Caco-2 (cell line): ENCODE results near the gene SCG2. TPM values are rescaled to one million over a fixed set of nuclear protein-coding genes. Genes with fewer than 3 reads are reported as not detected.

Experiments
- BruUV-seq: library from RNA; stranded (reverse); fragments of 400-500 nt; replicated peaks from 2 replicates; lab custom pipeline; 2021; lab: Mats Ljungman, UMichigan
- CTCF ChIA-PET: fragments of 300-600 bp; sonication (Branson Sonifier 250); formaldehyde crosslinking; loops from one replicate; lab custom pipeline; 2022; ENCODE audit warnings: antibody characterized with exemption; lab: Charles Lee
- POLR2A ChIA-PET: fragments of 300-600 bp; sonication (Branson Sonifier 250); formaldehyde crosslinking; loops from one replicate; lab custom pipeline; 2022; ENCODE audit warnings: antibody characterized with exemption; lab: Charles Lee
- DNase-seq, 2 experiments: peaks; one replicate each; pipeline versions ENCODE4 v3.0.0 to v3.0.0-alpha.2; 2020 to 2022
- H3K27me3 ChIP-seq: replicated peaks from 2 replicates; pipeline ENCODE4 v1.6.0; 2011; ENCODE audit warnings: low read length; ENCODE audit not compliant: control insufficient read depth, insufficient read depth
- H3K36me3 ChIP-seq: 2 replicates; pipeline ENCODE4 v1.5.1; 2011; ENCODE audit warnings: low read length; ENCODE audit not compliant: control insufficient read depth, insufficient read depth
- H3K4me1 ChIP-seq: fragments of 250-450 bp; sonication (Bioruptor Pico); 2 replicates; pipeline ENCODE4 v1.5.1; 2020; ENCODE audit warnings: mild to moderate bottlenecking
- H3K4me3 ChIP-seq: 2 replicates; pipeline ENCODE4 v1.5.1; 2011; ENCODE audit warnings: low read depth, mild to moderate bottlenecking, control low read depth, low read length
- H3K9me3 ChIP-seq: fragments of 250-450 bp; sonication (Bioruptor Pico); 2 replicates; pipeline ENCODE4 v1.5.1; 2020; ENCODE audit warnings: mild to moderate bottlenecking, moderate library complexity
- H3K27ac Mint-ChIP-seq: one replicate; pipeline ENCODE4 v1.8.0; 2022; ENCODE audit warnings: mixed read lengths; ENCODE audit not compliant: unreplicated experiment
- H3K27me3 Mint-ChIP-seq: one replicate; pipeline ENCODE4 v1.8.0; 2022; ENCODE audit warnings: mixed read lengths; ENCODE audit not compliant: insufficient read depth, unreplicated experiment
- H3K36me3 Mint-ChIP-seq: one replicate; pipeline ENCODE4 v1.8.0; 2022; ENCODE audit warnings: mild to moderate bottlenecking, mixed read lengths; ENCODE audit not compliant: insufficient read depth, unreplicated experiment
- H3K4me1 Mint-ChIP-seq: one replicate; pipeline ENCODE4 v1.8.0; 2022; ENCODE audit warnings: low read depth, mixed read lengths; ENCODE audit not compliant: unreplicated experiment
- H3K4me3 Mint-ChIP-seq: one replicate; pipeline ENCODE4 v1.8.0; 2022; ENCODE audit warnings: mild to moderate bottlenecking, moderate library complexity, mixed read lengths; ENCODE audit not compliant: unreplicated experiment
- H3K9me3 Mint-ChIP-seq: one replicate; pipeline ENCODE4 v1.8.0; 2022; ENCODE audit warnings: mixed read lengths; ENCODE audit not compliant: unreplicated experiment
- intact Hi-C: fragments of 100-400 bp; cut with micrococcal nuclease; formaldehyde crosslinking; loops from one replicate; pipeline ENCODE4 v1.10.0; 2022; ENCODE audit not compliant: unreplicated experiment
- total RNA-seq: library from RNA; stranded (reverse); gene quantifications from 2 replicates; pipeline ENCODE4 v1.2.3, GENCODE V29; 2022
- TF ChIP-seq, protein P1 (sequence below), 2 experiments: fragments of 200-600 bp in 1 of 2; IDR thresholded peaks; 1 replicate in 1 of 2; 2 replicates in 1 of 2; pipeline versions ENCODE4 v1.5.1 to v1.8.0; 2011 to 2022; ENCODE audit warnings: antibody characterized with exemption in 1 of 2, control low read depth in 1 of 2, inconsistent platforms in 1 of 2, low read depth in 1 of 2, low read length in 1 of 2, mild to moderate bottlenecking in 1 of 2, moderate library complexity in 1 of 2; ENCODE audit not compliant: insufficient read depth in 1 of 2, severe bottlenecking in 1 of 2, unreplicated experiment in 1 of 2

The SCG2 gene
- total RNA-seq, 1 experiment from 2014 or later, result 0.41 TPM

DNA sequence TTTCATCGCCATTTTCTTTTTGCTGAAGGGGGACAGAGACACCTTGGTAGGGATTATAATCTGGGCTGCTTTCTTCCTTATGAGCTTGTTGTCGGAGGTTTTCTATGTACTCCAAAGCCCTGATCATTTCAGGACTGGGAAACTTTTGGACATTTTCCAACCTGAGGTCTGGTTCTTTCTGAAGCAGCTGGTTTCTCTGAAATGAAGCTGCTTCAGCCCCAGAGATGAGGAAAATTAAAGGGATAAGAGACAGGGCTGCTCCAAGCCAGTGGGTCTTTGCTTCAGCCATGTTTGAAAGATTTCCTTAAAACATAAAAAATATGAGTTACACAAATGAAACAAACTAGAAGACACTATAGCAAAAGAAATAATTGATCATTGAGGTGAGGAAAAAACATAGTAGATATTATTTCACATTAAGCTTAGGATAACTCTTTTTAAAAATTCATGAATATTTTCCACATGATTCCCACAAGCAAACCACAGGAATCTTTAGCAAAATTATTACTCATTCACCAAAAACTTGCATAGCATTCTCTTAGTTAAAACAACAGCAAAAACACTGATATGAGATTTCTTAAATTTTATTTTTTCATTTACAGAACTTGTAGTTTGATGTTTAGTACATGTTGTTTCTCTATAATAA lies 3.0 kb downstream of the SCG2 start:
- DNase-seq, result no peak
- Mint-ChIP-seq H3K36me3 (no peaks in the 10 kb centered on the region), H3K9me3 (no peaks in the 10 kb centered on the region), H3K4me1 (no peaks in the 10 kb centered on the region), H3K27me3 (peaks cover 16% of the 10 kb centered on the region), H3K27ac (no peak overlapping the region), H3K4me3 (no peak overlapping the region)
- Histone ChIP-seq H3K36me3 (no peaks in the 10 kb centered on the region), H3K27me3 (no peaks in the 10 kb centered on the region), H3K9me3 (no peaks in the 10 kb centered on the region), H3K4me1 (no peaks in the 10 kb centered on the region), H3K4me3 (no peak overlapping the region)
- intact Hi-C loops, result no loop called here
- CTCF ChIA-PET, result no interaction called here
- TF ChIP-seq, protein P1, sequence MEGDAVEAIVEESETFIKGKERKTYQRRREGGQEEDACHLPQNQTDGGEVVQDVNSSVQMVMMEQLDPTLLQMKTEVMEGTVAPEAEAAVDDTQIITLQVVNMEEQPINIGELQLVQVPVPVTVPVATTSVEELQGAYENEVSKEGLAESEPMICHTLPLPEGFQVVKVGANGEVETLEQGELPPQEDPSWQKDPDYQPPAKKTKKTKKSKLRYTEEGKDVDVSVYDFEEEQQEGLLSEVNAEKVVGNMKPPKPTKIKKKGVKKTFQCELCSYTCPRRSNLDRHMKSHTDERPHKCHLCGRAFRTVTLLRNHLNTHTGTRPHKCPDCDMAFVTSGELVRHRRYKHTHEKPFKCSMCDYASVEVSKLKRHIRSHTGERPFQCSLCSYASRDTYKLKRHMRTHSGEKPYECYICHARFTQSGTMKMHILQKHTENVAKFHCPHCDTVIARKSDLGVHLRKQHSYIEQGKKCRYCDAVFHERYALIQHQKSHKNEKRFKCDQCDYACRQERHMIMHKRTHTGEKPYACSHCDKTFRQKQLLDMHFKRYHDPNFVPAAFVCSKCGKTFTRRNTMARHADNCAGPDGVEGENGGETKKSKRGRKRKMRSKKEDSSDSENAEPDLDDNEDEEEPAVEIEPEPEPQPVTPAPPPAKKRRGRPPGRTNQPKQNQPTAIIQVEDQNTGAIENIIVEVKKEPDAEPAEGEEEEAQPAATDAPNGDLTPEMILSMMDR (IDR thresholded peaks at IDR 0.05; ENCODE audit: insufficient read depth in 1 of 2, low read depth in 1 of 2, low read length in 1 of 2, severe bottlenecking in 1 of 2, unreplicated experiment in 1 of 2), result no peak
- BruUV-seq, result no TSS peak
- POLR2A ChIA-PET, result no interaction called here

DNA sequence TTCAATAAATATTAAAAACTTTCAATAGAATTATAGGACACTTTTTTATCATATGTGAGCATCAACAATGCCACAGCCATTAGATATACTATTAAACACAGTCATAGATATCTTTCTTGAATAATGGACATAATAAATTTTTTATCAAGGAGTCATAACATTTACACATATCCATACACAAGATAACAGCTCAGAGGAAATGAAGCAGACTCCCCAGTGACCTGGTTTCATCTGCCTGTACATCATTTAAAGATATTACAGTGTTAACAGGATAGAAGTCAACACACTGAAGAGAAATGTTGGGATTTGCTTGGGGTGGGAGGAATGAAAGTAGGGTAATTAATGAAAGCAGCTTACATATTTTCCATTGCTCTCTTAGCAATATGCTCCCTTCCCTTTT lies 5.1 kb downstream of the SCG2 start:
- POLR2A ChIA-PET, result no interaction called here

DNA sequence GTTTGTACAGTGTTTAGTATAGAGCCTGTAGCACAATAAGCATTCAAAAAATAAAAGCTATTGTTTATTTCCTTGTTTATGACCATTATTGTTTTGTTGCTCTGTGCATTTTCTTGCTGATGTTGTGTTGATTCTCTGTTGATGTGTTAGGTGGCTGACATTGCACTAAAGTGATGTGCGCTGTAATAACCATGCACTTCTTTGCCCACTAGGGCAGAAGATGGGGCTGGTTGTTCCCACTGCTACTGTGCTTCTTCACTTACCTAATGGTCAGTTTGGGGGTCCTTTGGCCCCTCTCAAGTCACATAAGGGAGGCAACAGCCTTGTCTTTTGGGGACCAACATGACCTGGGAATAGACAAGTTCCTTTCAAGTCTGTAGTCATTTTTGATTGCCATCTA lies 6.0 kb downstream of the SCG2 start:
- ChIA-PET CTCF (no interaction called here), POLR2A (no interaction called here)
- intact Hi-C loops, result no loop called here
- Mint-ChIP-seq H3K4me1 (no peaks in the 10 kb centered on the region), H3K9me3 (no peaks in the 10 kb centered on the region), H3K27ac (no peak overlapping the region), H3K36me3 (no peaks in the 10 kb centered on the region), H3K4me3 (no peak overlapping the region), H3K27me3 (peaks cover 16% of the 10 kb centered on the region)
- Histone ChIP-seq H3K4me1 (no peaks in the 10 kb centered on the region), H3K27me3 (no peaks in the 10 kb centered on the region), H3K9me3 (no peaks in the 10 kb centered on the region), H3K36me3 (no peaks in the 10 kb centered on the region), H3K4me3 (no peak overlapping the region)
- BruUV-seq, result no TSS peak
- TF ChIP-seq, protein P1 (IDR thresholded peaks at IDR 0.05; ENCODE audit: insufficient read depth in 1 of 2, low read depth in 1 of 2, low read length in 1 of 2, severe bottlenecking in 1 of 2, unreplicated experiment in 1 of 2), result no peak
- no peak for DNase-seq

More for the DNA sequence above, 5.1 kb downstream of the SCG2 start:
- H3K4me1 Mint-ChIP-seq, result no peaks in the 10 kb centered on the region
- intact Hi-C loops, result no loop called here
- Histone ChIP-seq H3K4me1 (no peaks in the 10 kb centered on the region), H3K9me3 (no peaks in the 10 kb centered on the region), H3K36me3 (no peaks in the 10 kb centered on the region), H3K27me3 (no peaks in the 10 kb centered on the region), H3K4me3 (no peak overlapping the region)
- peaks cover 16% of the 10 kb centered on the region for H3K27me3 Mint-ChIP-seq
- no peak overlapping the region for H3K27ac Mint-ChIP-seq
- CTCF ChIA-PET, result no interaction called here
- TF ChIP-seq, protein P1 (IDR thresholded peaks at IDR 0.05; ENCODE audit: insufficient read depth in 1 of 2, low read depth in 1 of 2, low read length in 1 of 2, severe bottlenecking in 1 of 2, unreplicated experiment in 1 of 2), result no peak
- no peak overlapping the region for H3K4me3 Mint-ChIP-seq
- no peaks in the 10 kb centered on the region for H3K9me3 Mint-ChIP-seq
- no TSS peak for BruUV-seq
- DNase-seq, result no peak
- H3K36me3 Mint-ChIP-seq, result no peaks in the 10 kb centered on the region
